GM12878 (cell line): ENCODE measurements around the gene NCKAP5. TPM values are rescaled to one million over a fixed set of nuclear protein-coding genes. Genes with fewer than 3 reads are reported as not detected.

Experiments used
- EGR1 ChIP-seq, 2 experiments: IDR thresholded peaks; 1 replicate in 1 of 2; 2 replicates in 1 of 2; pipeline ENCODE4 v1.6.1; 2011 to 2012; ENCODE audit warnings: low read depth in 2 of 2, low read length in 2 of 2, borderline replicate concordance in 1 of 2, mild to moderate bottlenecking in 1 of 2, moderate library complexity in 1 of 2
- JUND ChIP-seq: IDR thresholded peaks from 2 replicates; pipeline ENCODE4 v1.6.1; 2012; ENCODE audit warnings: low read depth, mild to moderate bottlenecking, low read length, improper control_type of control experiment, moderate library complexity
- MYC ChIP-seq: IDR thresholded peaks from 2 replicates; pipeline ENCODE4 v1.6.1; 2011; ENCODE audit warnings: mild to moderate bottlenecking, low read length, moderate library complexity, inconsistent platforms; ENCODE audit not compliant: insufficient read depth, insufficient replicate concordance, insufficient read length, severe bottlenecking
- RCOR1 ChIP-seq: conservative IDR thresholded peaks from 2 replicates; pipeline ENCODE4 v1.6.1; 2012; ENCODE audit warnings: low read depth, low read length, improper control_type of control experiment
- RFX5 ChIP-seq: IDR thresholded peaks from 2 replicates; pipeline ENCODE4 v1.6.1; 2011; ENCODE audit warnings: low read depth, low read length, improper control_type of control experiment
- SMC3 ChIP-seq: IDR thresholded peaks from 2 replicates; pipeline ENCODE4 v1.6.1; 2011; ENCODE audit warnings: low read length, improper control_type of control experiment, borderline replicate concordance
- SREBF2 ChIP-seq: IDR thresholded peaks from 2 replicates; pipeline ENCODE4 v1.6.1; 2012; ENCODE audit warnings: mild to moderate bottlenecking, low read length
- polyA plus RNA-seq, 11 experiments: library from polyadenylated mRNA; depleted of rRNA in 4 of 11; unstranded in 6 of 11; stranded (reverse) in 5 of 11; fragments of >200 nt; fragmentation: Nextera tagmentation in 4 of 11; fragmentation: Illumina TruSeq in 1 of 11; extraction: Ambion mirVana in 4 of 11; extraction: Trizol in 1 of 11; gene quantifications; 1 replicate in 1 of 11; 2 replicates in 10 of 11; pipeline versions ENCODE4 v1.2.1 to v1.2.3, GENCODE V29; 2011 to 2016; ENCODE audit warnings: inconsistent platforms in 2 of 11, missing spikeins in 2 of 11, low read depth in 1 of 11
- total RNA-seq, 4 experiments: library from RNA; depleted of rRNA in 3 of 4; stranded (reverse); fragments of >200 nt in 3 of 4; fragmentation: Illumina TruSeq in 1 of 4; extraction: Trizol in 1 of 4; gene quantifications; 2 replicates each; pipeline versions ENCODE4 v1.2.1 to v1.2.3, GENCODE V29; 2013 to 2021
- TF ChIP-seq, protein P1 (sequence below): IDR thresholded peaks from 2 replicates; pipeline ENCODE4 v1.6.1; 2012; ENCODE audit warnings: mild to moderate bottlenecking, low read depth, low read length
- TF ChIP-seq, protein P2 (sequence below): fragments of 450-650 bp; IDR thresholded peaks from 2 replicates; pipeline ENCODE4 v1.6.1; 2017; ENCODE audit warnings: borderline replicate concordance
- TF ChIP-seq, protein P3 (sequence below): fragments of 450-650 bp; IDR thresholded peaks from 2 replicates; pipeline ENCODE4 v1.6.1; 2016; ENCODE audit warnings: mild to moderate bottlenecking

NCKAP5 gene
- total and polyA plus RNA-seq, 10 of the 15 experiments (the other 5 are each of a cell fraction or from before 2014, with no cell fraction given): 0.06 to 0.44 (median 0.16) TPM

DNA sequence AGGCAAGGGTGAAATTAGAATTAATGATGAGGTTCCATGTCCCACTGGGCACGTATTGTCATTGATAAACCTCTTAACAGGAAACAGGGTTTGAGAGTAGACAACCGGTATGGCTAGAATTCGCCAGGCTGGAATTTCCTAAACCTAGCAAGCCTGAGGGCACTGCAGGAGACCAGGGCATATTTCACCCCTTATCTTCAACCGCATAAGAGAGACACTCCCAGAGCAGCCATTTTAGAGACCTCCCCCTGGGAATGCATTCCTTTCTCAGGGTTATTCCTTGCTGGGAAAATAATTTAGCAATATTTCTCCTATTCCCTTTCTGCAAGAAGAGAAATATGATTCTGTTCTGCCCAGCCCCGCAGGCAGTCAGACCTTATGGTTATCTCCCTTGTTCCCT is 563.6 kb downstream of the NCKAP5 start (continued):
- TF ChIP-seq, protein P1, sequence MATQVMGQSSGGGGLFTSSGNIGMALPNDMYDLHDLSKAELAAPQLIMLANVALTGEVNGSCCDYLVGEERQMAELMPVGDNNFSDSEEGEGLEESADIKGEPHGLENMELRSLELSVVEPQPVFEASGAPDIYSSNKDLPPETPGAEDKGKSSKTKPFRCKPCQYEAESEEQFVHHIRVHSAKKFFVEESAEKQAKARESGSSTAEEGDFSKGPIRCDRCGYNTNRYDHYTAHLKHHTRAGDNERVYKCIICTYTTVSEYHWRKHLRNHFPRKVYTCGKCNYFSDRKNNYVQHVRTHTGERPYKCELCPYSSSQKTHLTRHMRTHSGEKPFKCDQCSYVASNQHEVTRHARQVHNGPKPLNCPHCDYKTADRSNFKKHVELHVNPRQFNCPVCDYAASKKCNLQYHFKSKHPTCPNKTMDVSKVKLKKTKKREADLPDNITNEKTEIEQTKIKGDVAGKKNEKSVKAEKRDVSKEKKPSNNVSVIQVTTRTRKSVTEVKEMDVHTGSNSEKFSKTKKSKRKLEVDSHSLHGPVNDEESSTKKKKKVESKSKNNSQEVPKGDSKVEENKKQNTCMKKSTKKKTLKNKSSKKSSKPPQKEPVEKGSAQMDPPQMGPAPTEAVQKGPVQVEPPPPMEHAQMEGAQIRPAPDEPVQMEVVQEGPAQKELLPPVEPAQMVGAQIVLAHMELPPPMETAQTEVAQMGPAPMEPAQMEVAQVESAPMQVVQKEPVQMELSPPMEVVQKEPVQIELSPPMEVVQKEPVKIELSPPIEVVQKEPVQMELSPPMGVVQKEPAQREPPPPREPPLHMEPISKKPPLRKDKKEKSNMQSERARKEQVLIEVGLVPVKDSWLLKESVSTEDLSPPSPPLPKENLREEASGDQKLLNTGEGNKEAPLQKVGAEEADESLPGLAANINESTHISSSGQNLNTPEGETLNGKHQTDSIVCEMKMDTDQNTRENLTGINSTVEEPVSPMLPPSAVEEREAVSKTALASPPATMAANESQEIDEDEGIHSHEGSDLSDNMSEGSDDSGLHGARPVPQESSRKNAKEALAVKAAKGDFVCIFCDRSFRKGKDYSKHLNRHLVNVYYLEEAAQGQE: no peak
- TF ChIP-seq RCOR1 (no peak), EGR1 (IDR thresholded peaks at IDR 0.05; ENCODE audit: borderline replicate concordance in 1 of 2, low read depth in 2 of 2, low read length in 2 of 2) (no peak), SMC3 (no peak), SREBF2 (no peak), MYC (no peak), JUND (no peak), RFX5 (no peak)
- TF ChIP-seq, protein P2, sequence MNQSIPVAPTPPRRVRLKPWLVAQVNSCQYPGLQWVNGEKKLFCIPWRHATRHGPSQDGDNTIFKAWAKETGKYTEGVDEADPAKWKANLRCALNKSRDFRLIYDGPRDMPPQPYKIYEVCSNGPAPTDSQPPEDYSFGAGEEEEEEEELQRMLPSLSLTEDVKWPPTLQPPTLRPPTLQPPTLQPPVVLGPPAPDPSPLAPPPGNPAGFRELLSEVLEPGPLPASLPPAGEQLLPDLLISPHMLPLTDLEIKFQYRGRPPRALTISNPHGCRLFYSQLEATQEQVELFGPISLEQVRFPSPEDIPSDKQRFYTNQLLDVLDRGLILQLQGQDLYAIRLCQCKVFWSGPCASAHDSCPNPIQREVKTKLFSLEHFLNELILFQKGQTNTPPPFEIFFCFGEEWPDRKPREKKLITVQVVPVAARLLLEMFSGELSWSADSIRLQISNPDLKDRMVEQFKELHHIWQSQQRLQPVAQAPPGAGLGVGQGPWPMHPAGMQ: no peak
- TF ChIP-seq, protein P3, sequence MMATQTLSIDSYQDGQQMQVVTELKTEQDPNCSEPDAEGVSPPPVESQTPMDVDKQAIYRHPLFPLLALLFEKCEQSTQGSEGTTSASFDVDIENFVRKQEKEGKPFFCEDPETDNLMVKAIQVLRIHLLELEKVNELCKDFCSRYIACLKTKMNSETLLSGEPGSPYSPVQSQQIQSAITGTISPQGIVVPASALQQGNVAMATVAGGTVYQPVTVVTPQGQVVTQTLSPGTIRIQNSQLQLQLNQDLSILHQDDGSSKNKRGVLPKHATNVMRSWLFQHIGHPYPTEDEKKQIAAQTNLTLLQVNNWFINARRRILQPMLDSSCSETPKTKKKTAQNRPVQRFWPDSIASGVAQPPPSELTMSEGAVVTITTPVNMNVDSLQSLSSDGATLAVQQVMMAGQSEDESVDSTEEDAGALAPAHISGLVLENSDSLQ: no peak
